Lower leg skin (tissue), 3 donors: ENCODE data around the gene NAALADL2.

Experiments used
- CTCF ChIP-seq, 3 donors: fragments of 450-650 bp; IDR thresholded peaks; one replicate each; pipeline ENCODE4 v1.5.1; 2016; ENCODE audit warnings: antibody characterized with exemption in 3 of 3, mild to moderate bottlenecking in 3 of 3, moderate library complexity in 2 of 3
- POLR2A ChIP-seq, 2 donors: fragments of 450-650 bp; IDR thresholded peaks; one replicate each; pipeline ENCODE4 v1.6.1; 2016 to 2017; ENCODE audit warnings: antibody characterized with exemption in 2 of 2, mild to moderate bottlenecking in 1 of 2, moderate library complexity in 1 of 2

GRCh38 chr3:175003590-175003989 is 144.5 kb downstream of the NAALADL2 start:
- TF ChIP-seq CTCF (IDR thresholded peaks at IDR 0.05), result no peak
- TF ChIP-seq POLR2A (IDR thresholded peaks at IDR 0.05), result no peak
